GM10248 (cell line): Measurements from ENCODE around the gene ULK4.

ENCODE experiments used
- CTCF ChIA-PET: fragments of 300-600 bp; sonication (Branson Sonifier 250); formaldehyde crosslinking; extraction: SDS; loops from one replicate; lab custom pipeline; 2021; ENCODE audit warnings: antibody characterized with exemption; lab: Yijun Ruan, JAX
- POLR2A ChIA-PET: fragments of 350-650 bp; sonication (Branson Sonifier 250); formaldehyde crosslinking; extraction: SDS; loops from one replicate; lab custom pipeline; 2020; ENCODE audit warnings: antibody characterized with exemption; lab: Yijun Ruan, JAX
- DNase-seq: peaks from one replicate; pipeline ENCODE4 v3.0.0; 2012; ENCODE audit errors: extremely low spot score
- CTCF ChIP-seq: IDR thresholded peaks from 2 replicates; pipeline ENCODE4 v1.5.1; 2012; ENCODE audit warnings: mild to moderate bottlenecking, low read depth; ENCODE audit errors: extremely low read depth, missing control alignments, control extremely low read depth

ULK4 gene

GRCh38 chr3:41320953-41321641, 640.8 kb downstream of the ULK4 start:
- TF ChIP-seq CTCF, result no peak
- POLR2A ChIA-PET, result no interaction called here
- CTCF ChIA-PET, result no interaction called here
- no peak for DNase-seq

GRCh38 chr3:41318520-41318919, 643.4 kb downstream of the ULK4 start:
- no peak for TF ChIP-seq CTCF
- ChIA-PET CTCF (no interaction called here), POLR2A (no interaction called here)
- DNase-seq, result no peak

GRCh38 chr3:41317718-41318117, 644.2 kb downstream of the ULK4 start:
- CTCF ChIA-PET, result no interaction called here

GRCh38 chr3:41317298-41317697, 644.6 kb downstream of the ULK4 start:
- CTCF ChIA-PET, result no interaction called here
- no peak for DNase-seq
- no peak for TF ChIP-seq CTCF
- POLR2A ChIA-PET, result no interaction called here

More at GRCh38 chr3:41317718-41318117, 644.2 kb downstream of the ULK4 start:
- no peak for TF ChIP-seq CTCF
- POLR2A ChIA-PET, result no interaction called here
- no peak for DNase-seq

GRCh38 chr3:41315126-41315525, 646.8 kb downstream of the ULK4 start:
- CTCF ChIA-PET, result no interaction called here
- POLR2A ChIA-PET, result no interaction called here
- no peak for TF ChIP-seq CTCF
- no peak for DNase-seq

- no peak for TF ChIP-seq CTCF
- CTCF ChIA-PET, result interaction anchor here (1.1 kb wide), 1 partner anchor 62 kb away, joined by 4 read pairs; no protein-coding TSS in a partner anchor
- no peak for DNase-seq
- POLR2A ChIA-PET, result no interaction called here
These were observed 653.8 kb downstream of the ULK4 start for GRCh38 chr3:41308119-41308518.
